HepG2 (cell line): ENCODE measurements around the gene CHTF18. TPM values are rescaled to one million over a fixed set of nuclear protein-coding genes. Genes with fewer than 3 reads are reported as not detected.

Experiments used
- ATF1 ChIP-seq: IDR thresholded peaks from 2 replicates; pipeline ENCODE4 v1.6.1; 2016; ENCODE audit warnings: mild to moderate bottlenecking, control low read depth
- ATF7-NPFF ChIP-seq: sonication (generic); formaldehyde crosslinking; IDR thresholded peaks from 2 replicates; pipeline ENCODE4 v1.8.1; 2023; ENCODE audit warnings: mild to moderate bottlenecking, low read depth, missing genetic modification reagents, moderate library complexity
- BHLHE40 ChIP-seq: IDR thresholded peaks from 2 replicates; pipeline ENCODE4 v1.6.1; 2011; ENCODE audit warnings: low read length, improper control_type of control experiment
- GABPB1 ChIP-seq: IDR thresholded peaks from 2 replicates; pipeline ENCODE4 v1.6.1; 2016; ENCODE audit warnings: mild to moderate bottlenecking, missing genetic modification reagents, moderate library complexity, missing compliant biosample characterization
- MED8 ChIP-seq: sonication (generic); formaldehyde crosslinking; IDR thresholded peaks from 2 replicates; pipeline ENCODE4 v1.8.1; 2023; ENCODE audit warnings: mild to moderate bottlenecking, missing genetic modification reagents; ENCODE audit not compliant: insufficient replicate concordance
- NFYC ChIP-seq: IDR thresholded peaks from 2 replicates; pipeline ENCODE4 v1.6.1; 2016; ENCODE audit warnings: missing genetic modification reagents, missing compliant biosample characterization
- NR2C2 ChIP-seq: sonication (generic); formaldehyde crosslinking; IDR thresholded peaks from 2 replicates; pipeline ENCODE4 v1.4.0; 2020; ENCODE audit warnings: missing genetic modification reagents, mild to moderate bottlenecking, moderate library complexity, borderline replicate concordance
- RARG ChIP-seq: sonication (generic); formaldehyde crosslinking; IDR thresholded peaks from 2 replicates; pipeline ENCODE4 v1.4.0; 2020; ENCODE audit warnings: low read depth, mild to moderate bottlenecking, missing genetic modification reagents
- TP53 ChIP-seq: sonication (generic); formaldehyde crosslinking; conservative IDR thresholded peaks from 2 replicates; pipeline ENCODE4 v1.4.0; 2020; ENCODE audit warnings: missing genetic modification reagents
- ZBTB21 ChIP-seq: sonication (generic); formaldehyde crosslinking; IDR thresholded peaks from 2 replicates; pipeline ENCODE4 v1.4.0; 2020; ENCODE audit warnings: missing genetic modification reagents
- ZBTB7B ChIP-seq: sonication (generic); formaldehyde crosslinking; IDR thresholded peaks from 2 replicates; pipeline ENCODE4 v1.4.0; 2020; ENCODE audit warnings: missing genetic modification reagents
- ZFX ChIP-seq: sonication (generic); formaldehyde crosslinking; IDR thresholded peaks from 2 replicates; pipeline ENCODE4 v1.4.0; 2020; ENCODE audit warnings: mild to moderate bottlenecking, low read depth, missing genetic modification reagents, moderate library complexity
- ZFY ChIP-seq: sonication (generic); formaldehyde crosslinking; IDR thresholded peaks from 2 replicates; pipeline ENCODE4 v1.4.0; 2020; ENCODE audit warnings: missing genetic modification reagents
- ZNF205 ChIP-seq: IDR thresholded peaks from 2 replicates; pipeline ENCODE4 v1.6.1; 2018; ENCODE audit warnings: missing biosample characterization, missing genetic modification reagents
- ZNF260 ChIP-seq: sonication (generic); formaldehyde crosslinking; IDR thresholded peaks from 2 replicates; pipeline ENCODE4 v1.4.0; 2020; ENCODE audit warnings: missing genetic modification reagents, low read depth, mild to moderate bottlenecking, borderline replicate concordance
- ZNF335 ChIP-seq: sonication (generic); formaldehyde crosslinking; IDR thresholded peaks from 2 replicates; pipeline ENCODE4 v1.4.0; 2020; ENCODE audit warnings: missing genetic modification reagents
- ZNF34 ChIP-seq: sonication (generic); formaldehyde crosslinking; IDR thresholded peaks from 2 replicates; pipeline ENCODE4 v1.4.0; 2020; ENCODE audit warnings: mild to moderate bottlenecking, missing genetic modification reagents, borderline replicate concordance
- ZNF468 ChIP-seq: sonication (generic); formaldehyde crosslinking; IDR thresholded peaks from 2 replicates; pipeline ENCODE4 v1.8.0; 2022; ENCODE audit warnings: mild to moderate bottlenecking, moderate library complexity, missing genetic modification reagents
- ZNF577 ChIP-seq: sonication (generic); formaldehyde crosslinking; IDR thresholded peaks from 2 replicates; pipeline ENCODE4 v1.4.0; 2020; ENCODE audit warnings: mild to moderate bottlenecking, low read depth, missing genetic modification reagents, borderline replicate concordance
- polyA plus RNA-seq, 8 experiments: library from polyadenylated mRNA; depleted of rRNA in 3 of 8; stranded (reverse) in 7 of 8; unstranded in 1 of 8; fragments of >200 nt; fragmentation: Illumina TruSeq in 4 of 8; extraction: Trizol in 4 of 8; gene quantifications; 2 replicates each; pipeline versions ENCODE4 v1.2.1 to v1.2.3, GENCODE V29; 2011 to 2016; ENCODE audit warnings: low read depth in 4 of 8, missing spikeins in 1 of 8, mixed read lengths in 1 of 8; ENCODE audit not compliant: insufficient read depth in 1 of 8
- total RNA-seq, 5 experiments: library from RNA; depleted of rRNA; stranded (reverse); fragments of >200 nt; fragmentation: Illumina TruSeq; extraction: Trizol; gene quantifications; 2 replicates each; pipeline ENCODE4 v1.2.3, GENCODE V29; 2016; ENCODE audit warnings: low read depth in 1 of 5
- TF ChIP-seq, protein P1 (sequence below): sonication (generic); formaldehyde crosslinking; IDR thresholded peaks from 2 replicates; pipeline ENCODE4 v1.4.0; 2020; ENCODE audit warnings: mild to moderate bottlenecking, missing genetic modification reagents, borderline replicate concordance
- TF ChIP-seq, protein P2 (sequence below): sonication (generic); formaldehyde crosslinking; IDR thresholded peaks from 2 replicates; pipeline ENCODE4 v1.5.0; 2020; ENCODE audit warnings: missing genetic modification reagents, mild to moderate bottlenecking, borderline replicate concordance
- TF ChIP-seq, protein P3 (sequence below): sonication (generic); formaldehyde crosslinking; IDR thresholded peaks from 2 replicates; pipeline ENCODE4 v1.8.1; 2023; ENCODE audit warnings: mild to moderate bottlenecking, moderate library complexity, missing genetic modification reagents
- TF ChIP-seq, protein P4 (sequence below): sonication (generic); formaldehyde crosslinking; IDR thresholded peaks from 2 replicates; pipeline ENCODE4 v1.4.0; 2020; ENCODE audit warnings: low read depth, mild to moderate bottlenecking, missing genetic modification reagents
- TF ChIP-seq, protein P5 (sequence below): sonication (generic); formaldehyde crosslinking; IDR thresholded peaks from 2 replicates; pipeline ENCODE4 v1.4.0; 2020; ENCODE audit warnings: mild to moderate bottlenecking, missing genetic modification reagents

The CHTF18 gene
- total and polyA plus RNA-seq, 2 of the 13 experiments (the other 11 are each of a cell fraction or from before 2014, with no cell fraction given) = 8.6 to 22.9 TPM

DNA sequence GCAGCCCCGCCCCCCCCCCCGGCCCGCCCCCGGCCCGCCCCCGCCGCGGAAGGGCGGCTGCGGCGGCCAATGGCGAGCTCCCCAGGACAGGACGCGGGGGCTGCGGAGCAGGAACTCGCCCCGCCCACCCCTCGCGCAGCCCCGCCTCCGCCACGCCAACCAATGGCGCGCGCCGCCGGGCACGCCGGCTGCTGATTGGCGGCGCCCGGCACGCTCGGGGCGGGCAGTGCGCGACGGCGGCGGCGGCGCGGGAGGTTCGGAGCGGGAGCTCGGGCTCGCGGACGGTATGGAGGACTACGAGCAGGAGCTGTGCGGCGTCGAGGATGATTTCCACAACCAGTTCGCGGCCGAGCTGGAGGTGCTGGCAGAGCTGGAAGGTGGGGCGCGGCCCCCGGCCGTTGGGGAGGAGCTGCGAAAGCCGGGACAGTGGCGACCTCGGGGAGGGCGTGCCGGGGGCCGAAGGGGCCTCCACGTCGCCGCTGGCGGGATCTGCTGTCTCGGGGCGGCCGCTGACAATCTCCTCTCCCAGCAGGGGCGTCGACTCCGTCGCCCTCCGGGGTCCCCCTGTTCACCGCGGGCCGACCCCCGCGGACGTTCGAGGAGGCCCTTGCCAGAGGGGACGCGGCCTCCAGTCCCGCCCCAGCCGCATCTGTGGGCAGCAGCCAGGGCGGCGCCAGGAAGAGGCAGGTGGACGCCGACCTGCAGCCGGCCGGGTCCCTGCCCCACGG is at the start of gene CHTF18 (continued):
- TF ChIP-seq BHLHE40 = peak; percentile 36; the same call in 1 of the 2 replicates
- no peak for TF ChIP-seq ZNF34 (CRISPR knock-in tag)
- no peak for TF ChIP-seq RARG (CRISPR knock-in tag)
- TF ChIP-seq, protein P1, sequence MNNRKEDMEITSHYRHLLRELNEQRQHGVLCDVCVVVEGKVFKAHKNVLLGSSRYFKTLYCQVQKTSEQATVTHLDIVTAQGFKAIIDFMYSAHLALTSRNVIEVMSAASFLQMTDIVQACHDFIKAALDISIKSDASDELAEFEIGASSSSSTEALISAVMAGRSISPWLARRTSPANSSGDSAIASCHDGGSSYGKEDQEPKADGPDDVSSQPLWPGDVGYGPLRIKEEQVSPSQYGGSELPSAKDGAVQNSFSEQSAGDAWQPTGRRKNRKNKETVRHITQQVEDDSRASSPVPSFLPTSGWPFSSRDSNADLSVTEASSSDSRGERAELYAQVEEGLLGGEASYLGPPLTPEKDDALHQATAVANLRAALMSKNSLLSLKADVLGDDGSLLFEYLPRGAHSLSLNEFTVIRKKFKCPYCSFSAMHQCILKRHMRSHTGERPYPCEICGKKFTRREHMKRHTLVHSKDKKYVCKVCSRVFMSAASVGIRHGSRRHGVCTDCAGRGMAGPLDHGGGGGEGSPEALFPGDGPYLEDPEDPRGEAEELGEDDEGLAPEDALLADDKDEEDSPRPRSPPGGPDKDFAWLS = no peak
- TF ChIP-seq GABPB1 = peak; percentile 55; the same call in 1 of the 2 replicates
- TF ChIP-seq TP53 (CRISPR knock-in tag) = no peak
- TF ChIP-seq, protein P2, sequence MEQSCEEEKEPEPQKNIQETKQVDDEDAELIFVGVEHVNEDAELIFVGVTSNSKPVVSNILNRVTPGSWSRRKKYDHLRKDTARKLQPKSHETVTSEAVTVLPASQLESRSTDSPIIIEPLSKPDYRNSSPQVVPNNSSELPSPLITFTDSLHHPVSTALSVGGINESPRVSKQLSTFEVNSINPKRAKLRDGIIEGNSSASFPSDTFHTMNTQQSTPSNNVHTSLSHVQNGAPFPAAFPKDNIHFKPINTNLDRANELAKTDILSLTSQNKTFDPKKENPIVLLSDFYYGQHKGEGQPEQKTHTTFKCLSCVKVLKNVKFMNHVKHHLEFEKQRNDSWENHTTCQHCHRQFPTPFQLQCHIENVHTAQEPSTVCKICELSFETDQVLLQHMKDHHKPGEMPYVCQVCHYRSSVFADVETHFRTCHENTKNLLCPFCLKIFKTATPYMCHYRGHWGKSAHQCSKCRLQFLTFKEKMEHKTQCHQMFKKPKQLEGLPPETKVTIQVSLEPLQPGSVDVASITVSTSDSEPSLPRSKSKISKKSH (CRISPR knock-in tag) = no peak
- peak; percentile 74 for TF ChIP-seq ZFY (CRISPR knock-in tag)
- no peak for TF ChIP-seq ZBTB21
- no peak for TF ChIP-seq ZNF577 (CRISPR knock-in tag)
- TF ChIP-seq ZNF205 (CRISPR knock-in tag) = 0 out of 2 replicates have a peak, but pooled peaks have one; percentile 25
- TF ChIP-seq, protein P3, sequence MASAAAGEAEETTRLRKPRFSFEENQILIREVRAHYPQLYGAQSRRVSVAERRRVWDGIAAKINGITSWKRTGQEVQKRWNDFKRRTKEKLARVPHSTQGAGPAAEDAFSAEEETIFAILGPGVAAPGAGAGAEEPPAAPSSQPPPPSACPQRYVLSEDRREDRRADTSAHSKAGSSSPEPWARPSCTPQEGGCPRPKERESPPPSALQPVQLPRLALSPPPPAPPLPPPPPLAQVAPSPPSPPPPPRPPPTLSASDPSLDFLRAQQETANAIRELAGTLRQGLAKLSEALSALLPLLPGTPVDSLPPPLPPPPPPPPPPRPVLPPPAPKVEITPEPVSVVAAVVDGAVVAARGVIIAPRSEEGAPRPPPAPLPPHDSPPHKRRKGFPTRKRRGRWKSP = no peak
- TF ChIP-seq NFYC (CRISPR knock-in tag) = peak; percentile 71
- TF ChIP-seq, protein P4, sequence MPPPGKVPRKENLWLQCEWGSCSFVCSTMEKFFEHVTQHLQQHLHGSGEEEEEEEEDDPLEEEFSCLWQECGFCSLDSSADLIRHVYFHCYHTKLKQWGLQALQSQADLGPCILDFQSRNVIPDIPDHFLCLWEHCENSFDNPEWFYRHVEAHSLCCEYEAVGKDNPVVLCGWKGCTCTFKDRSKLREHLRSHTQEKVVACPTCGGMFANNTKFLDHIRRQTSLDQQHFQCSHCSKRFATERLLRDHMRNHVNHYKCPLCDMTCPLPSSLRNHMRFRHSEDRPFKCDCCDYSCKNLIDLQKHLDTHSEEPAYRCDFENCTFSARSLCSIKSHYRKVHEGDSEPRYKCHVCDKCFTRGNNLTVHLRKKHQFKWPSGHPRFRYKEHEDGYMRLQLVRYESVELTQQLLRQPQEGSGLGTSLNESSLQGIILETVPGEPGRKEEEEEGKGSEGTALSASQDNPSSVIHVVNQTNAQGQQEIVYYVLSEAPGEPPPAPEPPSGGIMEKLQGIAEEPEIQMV (CRISPR knock-in tag) = peak; percentile 100
- TF ChIP-seq ZNF468 (CRISPR knock-in tag) = no peak
- TF ChIP-seq NR2C2 (CRISPR knock-in tag) = 0 out of 2 replicates have a peak, but pooled peaks have one; percentile 23
- TF ChIP-seq ZFX (CRISPR knock-in tag) = peak; percentile 54
- no peak for TF ChIP-seq ATF1 (CRISPR knock-in tag)
- TF ChIP-seq MED8 (CRISPR knock-in tag) = no peak
- no peak for TF ChIP-seq ZBTB7B
- peak; percentile 51; the same call in 1 of the 2 replicates for TF ChIP-seq ATF7-NPFF
- TF ChIP-seq, protein P5, sequence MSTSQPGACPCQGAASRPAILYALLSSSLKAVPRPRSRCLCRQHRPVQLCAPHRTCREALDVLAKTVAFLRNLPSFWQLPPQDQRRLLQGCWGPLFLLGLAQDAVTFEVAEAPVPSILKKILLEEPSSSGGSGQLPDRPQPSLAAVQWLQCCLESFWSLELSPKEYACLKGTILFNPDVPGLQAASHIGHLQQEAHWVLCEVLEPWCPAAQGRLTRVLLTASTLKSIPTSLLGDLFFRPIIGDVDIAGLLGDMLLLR (CRISPR knock-in tag) = peak; percentile 44; the same call in 1 of the 2 replicates
- no peak for TF ChIP-seq ZNF335 (CRISPR knock-in tag)
- TF ChIP-seq ZNF260 (CRISPR knock-in tag) = no peak
